PC-3 (cell line): ENCODE measurements around the gene PFKL. TPM values are rescaled to one million over a fixed set of nuclear protein-coding genes. Genes with fewer than 3 reads are reported as not detected.
A peak's percentile ranks its signal among the peaks of the same experiment; 100 is the strongest.

Experiments
- ATAC-seq: fragments of 200-7000 bp; cut with Tn5 transposase; 2 replicates; pipeline ENCODE4 v1.9.1; 2020; ENCODE audit warnings: mild to moderate bottlenecking, moderate library complexity
- BruUV-seq: library from RNA; stranded (reverse); fragments of 400-500 nt; replicated peaks from 2 replicates; lab custom pipeline; 2021; lab: Mats Ljungman, UMichigan
- CTCF ChIA-PET: fragments of 300-600 bp; sonication (Branson Sonifier 250); formaldehyde crosslinking; loops from one replicate; lab custom pipeline; 2022; ENCODE audit warnings: antibody characterized with exemption; lab: Charles Lee
- POLR2A ChIA-PET: fragments of 300-600 bp; sonication (Branson Sonifier 250); formaldehyde crosslinking; loops from one replicate; lab custom pipeline; 2022; ENCODE audit warnings: antibody characterized with exemption; ENCODE audit not compliant: unreplicated experiment; lab: Charles Lee
- DNase-seq: peaks from one replicate; pipeline ENCODE4 v3.0.0-alpha.2; 2015
- H2AFZ ChIP-seq: fragments of 300-600 bp; sonication (generic); 2 replicates; pipeline ENCODE4 v1.6.0; 2016; ENCODE audit warnings: antibody characterized with exemption, low read length
- H3F3A ChIP-seq: fragments of 300-600 bp; sonication (generic); one replicate; pipeline ENCODE4 v1.6.0; 2017; ENCODE audit warnings: antibody characterized with exemption, low read length, control low read depth, mild to moderate bottlenecking; ENCODE audit not compliant: unreplicated experiment
- H3K27ac ChIP-seq: fragments of 300-600 bp; sonication (generic); 2 replicates; pipeline ENCODE4 v1.5.1; 2016; ENCODE audit warnings: mild to moderate bottlenecking, low read length
- H3K27me3 ChIP-seq: fragments of 300-600 bp; sonication (generic); 2 replicates; pipeline ENCODE4 v1.6.1; 2016; ENCODE audit warnings: low read length, mixed read lengths
- H3K36me3 ChIP-seq: fragments of 300-600 bp; sonication (generic); 2 replicates; pipeline ENCODE4 v1.6.1; 2016; ENCODE audit warnings: low read depth, mixed run types, low read length, mixed read lengths
- H3K4me1 ChIP-seq: fragments of 300-600 bp; sonication (generic); 2 replicates; pipeline ENCODE4 v1.5.1; 2016; ENCODE audit warnings: low read length; ENCODE audit not compliant: insufficient read depth
- H3K4me2 ChIP-seq: fragments of 300-600 bp; sonication (generic); 2 replicates; pipeline ENCODE4 v1.6.0; 2016; ENCODE audit warnings: low read length
- H3K4me3 ChIP-seq: fragments of 300-600 bp; sonication (generic); 2 replicates; pipeline ENCODE4 v1.5.1; 2016; ENCODE audit warnings: mild to moderate bottlenecking, low read length, mixed read lengths
- H3K79me2 ChIP-seq: fragments of 300-600 bp; sonication (generic); 2 replicates; pipeline ENCODE4 v1.6.1; 2017; ENCODE audit warnings: low read length, mixed read lengths
- H3K9ac ChIP-seq: fragments of 300-600 bp; sonication (generic); 2 replicates; pipeline ENCODE4 v1.6.0; 2016; ENCODE audit warnings: mild to moderate bottlenecking, low read length
- H3K9me2 ChIP-seq: fragments of 300-600 bp; sonication (generic); replicated peaks from 2 replicates; pipeline ENCODE4 v1.6.1; 2016; ENCODE audit warnings: mixed run types, low read length, mixed read lengths
- H3K9me3 ChIP-seq: fragments of 300-600 bp; sonication (generic); 2 replicates; pipeline ENCODE4 v1.6.1; 2016; ENCODE audit warnings: low read length, mixed read lengths
- H4K20me1 ChIP-seq: fragments of 300-600 bp; sonication (generic); 2 replicates; pipeline ENCODE4 v1.6.1; 2016; ENCODE audit warnings: low read length, mixed read lengths
- EZH2 ChIP-seq: fragments of 300-600 bp; sonication (generic); IDR thresholded peaks from one replicate; pipeline ENCODE4 v1.6.1; 2017; ENCODE audit warnings: antibody characterized with exemption, mild to moderate bottlenecking, low read length; ENCODE audit not compliant: unreplicated experiment
- EZH2phosphoT487 ChIP-seq: fragments of 300-600 bp; sonication (generic); IDR thresholded peaks from 2 replicates; pipeline ENCODE4 v1.6.1; 2018; ENCODE audit warnings: mild to moderate bottlenecking, antibody characterized with exemption, low read length, borderline replicate concordance
- intact Hi-C: fragments of 100-400 bp; cut with micrococcal nuclease; formaldehyde crosslinking; loops from 2 replicates; pipeline ENCODE4 v1.9.0; 2023
- total RNA-seq: library from RNA; depleted of rRNA; stranded (reverse); fragments of >200 nt; gene quantifications from 2 replicates; pipeline ENCODE4 v1.2.3, GENCODE V29; 2014
- TF ChIP-seq, protein P1 (sequence below): fragments of 300-600 bp; sonication (generic); conservative IDR thresholded peaks from 2 replicates; pipeline ENCODE4 v1.5.1; 2017; ENCODE audit warnings: antibody characterized with exemption, low read depth, mild to moderate bottlenecking, low read length

The PFKL gene
- total RNA-seq, 1 experiment from 2014 or later, result 223 TPM

- no peaks in the 10 kb centered on the region for H3K4me1 ChIP-seq
- H4K20me1 ChIP-seq, result no peaks in the 10 kb centered on the region
- no peaks in the 10 kb centered on the region for H3K27me3 ChIP-seq
- H2AFZ ChIP-seq, result no peak overlapping the region
- DNase-seq (no peak), ATAC-seq (no peak)
- intact Hi-C loops, result no loop called here
- CTCF ChIA-PET, result no interaction called here
- H3K27ac ChIP-seq, result no peak overlapping the region
- TSS peak; percentile 10 for BruUV-seq
- no peak overlapping the region for H3K4me3 ChIP-seq
- H3K9me3 ChIP-seq, result no peaks in the 10 kb centered on the region
- no peaks in the 10 kb centered on the region for H3K9me2 ChIP-seq
- peaks cover 8% of the 10 kb centered on the region for H3K36me3 ChIP-seq
- POLR2A ChIA-PET, result no interaction called here
- H3K79me2 ChIP-seq, result no peaks in the 10 kb centered on the region
- H3F3A ChIP-seq, result no peaks in the 10 kb centered on the region
- no peak overlapping the region for H3K4me2 ChIP-seq
- H3K9ac ChIP-seq, result no peak overlapping the region
- TF ChIP-seq, protein P1, sequence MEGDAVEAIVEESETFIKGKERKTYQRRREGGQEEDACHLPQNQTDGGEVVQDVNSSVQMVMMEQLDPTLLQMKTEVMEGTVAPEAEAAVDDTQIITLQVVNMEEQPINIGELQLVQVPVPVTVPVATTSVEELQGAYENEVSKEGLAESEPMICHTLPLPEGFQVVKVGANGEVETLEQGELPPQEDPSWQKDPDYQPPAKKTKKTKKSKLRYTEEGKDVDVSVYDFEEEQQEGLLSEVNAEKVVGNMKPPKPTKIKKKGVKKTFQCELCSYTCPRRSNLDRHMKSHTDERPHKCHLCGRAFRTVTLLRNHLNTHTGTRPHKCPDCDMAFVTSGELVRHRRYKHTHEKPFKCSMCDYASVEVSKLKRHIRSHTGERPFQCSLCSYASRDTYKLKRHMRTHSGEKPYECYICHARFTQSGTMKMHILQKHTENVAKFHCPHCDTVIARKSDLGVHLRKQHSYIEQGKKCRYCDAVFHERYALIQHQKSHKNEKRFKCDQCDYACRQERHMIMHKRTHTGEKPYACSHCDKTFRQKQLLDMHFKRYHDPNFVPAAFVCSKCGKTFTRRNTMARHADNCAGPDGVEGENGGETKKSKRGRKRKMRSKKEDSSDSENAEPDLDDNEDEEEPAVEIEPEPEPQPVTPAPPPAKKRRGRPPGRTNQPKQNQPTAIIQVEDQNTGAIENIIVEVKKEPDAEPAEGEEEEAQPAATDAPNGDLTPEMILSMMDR, result no peak
- TF ChIP-seq EZH2phosphoT487 (no peak), EZH2 (no peak)
Measured at GRCh38 chr21:44326716-44327602, 27.1 kb downstream of the PFKL start.

GRCh38 chr21:44327603-44327974 lies 27.7 kb downstream of the PFKL start:
- DNase-seq (no peak), ATAC-seq (no peak)
- Histone ChIP-seq H3K9me2 (no peaks in the 10 kb centered on the region), H4K20me1 (no peaks in the 10 kb centered on the region), H3K36me3 (peaks cover 8% of the 10 kb centered on the region), H3K27me3 (no peaks in the 10 kb centered on the region), H3F3A (no peaks in the 10 kb centered on the region), H3K27ac (no peak overlapping the region), H3K79me2 (no peaks in the 10 kb centered on the region), H3K9me3 (no peaks in the 10 kb centered on the region), H3K9ac (no peak overlapping the region), H3K4me2 (no peak overlapping the region), H3K4me3 (no peak overlapping the region), H3K4me1 (no peaks in the 10 kb centered on the region), H2AFZ (no peak overlapping the region)
- CTCF ChIA-PET, result no interaction called here
- POLR2A ChIA-PET, result no interaction called here
- no TSS peak for BruUV-seq
- no peak for TF ChIP-seq EZH2
- TF ChIP-seq, protein P1, result no peak
- intact Hi-C loops, result no loop called here

DNA sequence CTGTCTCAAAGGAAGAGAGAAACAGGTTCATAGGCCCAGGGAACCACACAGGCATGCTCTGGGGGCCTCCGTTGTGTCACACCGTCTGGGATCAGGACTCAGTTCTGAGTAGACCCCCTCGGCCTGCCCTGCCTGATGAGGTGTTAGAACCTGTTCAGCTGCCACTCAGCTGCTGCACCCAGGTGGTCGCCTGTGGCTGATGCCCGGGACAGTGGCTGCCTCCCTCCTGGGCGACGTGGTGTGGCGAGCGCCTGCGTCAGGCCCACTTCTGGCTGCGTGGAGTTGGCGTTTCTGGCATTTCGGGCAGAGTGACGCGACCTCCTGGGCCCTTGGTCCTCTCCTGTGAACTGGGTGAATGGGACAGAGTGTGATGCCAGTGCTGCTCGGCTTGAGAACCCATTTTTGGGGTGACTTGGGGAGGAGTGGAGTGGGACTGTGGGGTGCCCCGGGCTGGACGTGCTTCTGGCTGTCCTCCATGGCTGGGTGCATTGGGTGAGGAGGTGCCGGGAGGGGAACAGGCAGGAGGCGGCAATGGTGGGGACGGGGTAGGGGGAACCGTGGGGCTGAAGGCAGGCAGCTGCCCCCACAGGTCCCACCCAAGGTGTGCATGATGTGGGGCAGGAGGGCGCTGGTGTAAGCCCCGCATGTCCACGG lies 28.5 kb downstream of the PFKL start:
- TF ChIP-seq, protein P1, result no peak
- TF ChIP-seq EZH2phosphoT487, result no peak
- no peak for TF ChIP-seq EZH2
- DNase-seq, result no peak
- Histone ChIP-seq H3K36me3 (peaks cover 8% of the 10 kb centered on the region), H4K20me1 (no peaks in the 10 kb centered on the region), H3K9ac (no peak overlapping the region), H3K27me3 (no peaks in the 10 kb centered on the region), H3K4me1 (no peaks in the 10 kb centered on the region), H3K79me2 (no peaks in the 10 kb centered on the region), H2AFZ (no peak overlapping the region), H3K4me2 (no peak overlapping the region), H3F3A (no peaks in the 10 kb centered on the region), H3K9me2 (no peaks in the 10 kb centered on the region), H3K27ac (no peak overlapping the region), H3K9me3 (no peaks in the 10 kb centered on the region), H3K4me3 (no peak overlapping the region)
- POLR2A ChIA-PET, result no interaction called here
- ATAC-seq, result no peak
- CTCF ChIA-PET, result no interaction called here
- intact Hi-C loops, result no loop called here
- BruUV-seq, result no TSS peak
